IMR-90 (cell line): ENCODE measurements around the gene HSPE1.

Experiments
- BHLHE40 ChIP-seq: fragments of 150-350 bp; IDR thresholded peaks from 2 replicates; pipeline ENCODE4 v1.6.1; 2016; ENCODE audit warnings: mild to moderate bottlenecking, low read depth, low read length
- CEBPB ChIP-seq: IDR thresholded peaks from 2 replicates; pipeline ENCODE4 v1.6.1; 2012; ENCODE audit warnings: low read depth, low read length, improper control_type of control experiment
- CTCF ChIP-seq: conservative IDR thresholded peaks from 2 replicates; pipeline ENCODE4 v1.5.1; 2012; ENCODE audit warnings: mild to moderate bottlenecking, low read depth, low read length, improper control_type of control experiment
- ELK1 ChIP-seq: fragments of 150-350 bp; IDR thresholded peaks from 2 replicates; pipeline ENCODE4 v1.6.1; 2016; ENCODE audit warnings: low read depth, mild to moderate bottlenecking, low read length, moderate library complexity, borderline replicate concordance
- MAFK ChIP-seq: IDR thresholded peaks from 2 replicates; pipeline ENCODE4 v1.6.1; 2012; ENCODE audit warnings: low read depth, low read length, improper control_type of control experiment
- MAZ ChIP-seq: IDR thresholded peaks from 2 replicates; pipeline ENCODE4 v1.6.1; 2012; ENCODE audit warnings: low read depth, mild to moderate bottlenecking, low read length, improper control_type of control experiment, moderate library complexity, borderline replicate concordance
- MXI1 ChIP-seq: IDR thresholded peaks from 2 replicates; pipeline ENCODE4 v1.6.1; 2012; ENCODE audit warnings: low read depth, mild to moderate bottlenecking, low read length, moderate library complexity, borderline replicate concordance
- NFE2L2 ChIP-seq: fragments of 150-350 bp; IDR thresholded peaks from 2 replicates; pipeline ENCODE4 v1.6.1; 2016; ENCODE audit warnings: low read depth, mild to moderate bottlenecking, low read length
- POLR2A ChIP-seq: IDR thresholded peaks from 2 replicates; pipeline ENCODE4 v1.6.1; 2012; ENCODE audit warnings: mild to moderate bottlenecking, low read depth, low read length
- RAD21 ChIP-seq: IDR thresholded peaks from 2 replicates; pipeline ENCODE4 v1.6.1; 2012; ENCODE audit warnings: low read length, improper control_type of control experiment
- RCOR1 ChIP-seq: IDR thresholded peaks from 2 replicates; pipeline ENCODE4 v1.6.1; 2012; ENCODE audit warnings: mild to moderate bottlenecking, low read length, improper control_type of control experiment; ENCODE audit not compliant: insufficient replicate concordance
- RFX5 ChIP-seq: IDR thresholded peaks from 2 replicates; pipeline ENCODE4 v1.8.0; 2012; ENCODE audit warnings: low read depth, mild to moderate bottlenecking, low read length, moderate library complexity
- SMC3 ChIP-seq: fragments of 150-350 bp; IDR thresholded peaks from 2 replicates; pipeline ENCODE4 v1.6.1; 2016; ENCODE audit warnings: low read depth, mild to moderate bottlenecking, antibody characterized with exemption, low read length, moderate library complexity
- USF2 ChIP-seq: fragments of 150-350 bp; IDR thresholded peaks from 2 replicates; pipeline ENCODE4 v1.6.1; 2017; ENCODE audit warnings: mild to moderate bottlenecking, antibody characterized with exemption, low read length, low read depth

- TF ChIP-seq CTCF (no peak), POLR2A (no peak), ELK1 (no peak), MXI1 (no peak), RAD21 (no peak), USF2 (no peak), SMC3 (no peak), MAFK (no peak), CEBPB (no peak), RCOR1 (no peak), NFE2L2 (no peak), MAZ (no peak), BHLHE40 (no peak), RFX5 (no peak)
Measured at GRCh38 chr2:197495433-197496134, 4.6 kb upstream of the HSPE1 start.
